GM10248 (cell line): ENCODE measurements around the gene HOMER3.

Source experiments
- CTCF ChIA-PET: fragments of 300-600 bp; sonication (Branson Sonifier 250); formaldehyde crosslinking; extraction: SDS; loops from one replicate; lab custom pipeline; 2021; ENCODE audit warnings: antibody characterized with exemption; lab: Yijun Ruan, JAX
- POLR2A ChIA-PET: fragments of 350-650 bp; sonication (Branson Sonifier 250); formaldehyde crosslinking; extraction: SDS; loops from one replicate; lab custom pipeline; 2020; ENCODE audit warnings: antibody characterized with exemption; lab: Yijun Ruan, JAX
- DNase-seq: peaks from one replicate; pipeline ENCODE4 v3.0.0; 2012; ENCODE audit errors: extremely low spot score
- CTCF ChIP-seq: IDR thresholded peaks from 2 replicates; pipeline ENCODE4 v1.5.1; 2012; ENCODE audit warnings: mild to moderate bottlenecking, low read depth; ENCODE audit errors: extremely low read depth, missing control alignments, control extremely low read depth

HOMER3 gene

GRCh38 chr19:18982669-18983068 is 41.7 kb upstream of the HOMER3 start:
- ChIA-PET POLR2A (interaction anchor here (0.6 kb wide), 1 partner anchor 409 kb away, joined by 5 read pairs; no protein-coding TSS in a partner anchor), CTCF (interaction anchor here (2.8 kb wide), 1 partner anchor 8 kb away, joined by 12 read pairs; no protein-coding TSS in a partner anchor)
- no peak for TF ChIP-seq CTCF
- no peak for DNase-seq

GRCh38 chr19:18980432-18981020 is 39.5 kb upstream of the HOMER3 start:
- POLR2A ChIA-PET, result no interaction called here
- CTCF ChIA-PET, result interaction anchor here (2.8 kb wide), 1 partner anchor 10 kb away, joined by 12 read pairs; no protein-coding TSS in a partner anchor
- DNase-seq, result no peak

GRCh38 chr19:18978616-18979015 is 37.6 kb upstream of the HOMER3 start:
- ChIA-PET CTCF (no interaction called here), POLR2A (no interaction called here)
- no peak for DNase-seq
- no peak for TF ChIP-seq CTCF

More at GRCh38 chr19:18980432-18981020, 39.5 kb upstream of the HOMER3 start:
- no peak for TF ChIP-seq CTCF

GRCh38 chr19:18975869-18976268 is 34.9 kb upstream of the HOMER3 start:
- DNase-seq, result no peak
- no peak for TF ChIP-seq CTCF
- ChIA-PET POLR2A (no interaction called here), CTCF (no interaction called here)

GRCh38 chr19:18975011-18975410 is 34.0 kb upstream of the HOMER3 start:
- no peak for DNase-seq
- TF ChIP-seq CTCF, result no peak
- ChIA-PET CTCF (no interaction called here), POLR2A (interaction anchor here (0.7 kb wide), 1 partner anchor 1502 kb away, joined by 7 read pairs; no protein-coding TSS in a partner anchor)

- CTCF ChIA-PET, result no interaction called here
- no peak for TF ChIP-seq CTCF
- POLR2A ChIA-PET, result interaction anchor here (0.7 kb wide), 1 partner anchor 54 kb away, joined by 5 read pairs; the partner anchor contains the start of genes COPE and DDX49
- no peak for DNase-seq
Observed at GRCh38 chr19:18972851-18973250, 31.8 kb upstream of the HOMER3 start.
